CD4-positive, alpha-beta T cell (primary cell): ENCODE data around the gene STEAP1. TPM values are rescaled to one million over a fixed set of nuclear protein-coding genes. Genes with fewer than 3 reads are reported as not detected.
"Not testable (repeated sequence)": the region's sequence is repeated elsewhere in the genome, so short reads cannot be mapped to it uniquely, and the experiment has no call there.

ENCODE experiments used
- ATAC-seq: fragments of 200-7000 bp; cut with Tn5 transposase; one replicate; pipeline ENCODE4 v1.10.0; 2022; ENCODE audit warnings: mild to moderate bottlenecking; ENCODE audit not compliant: poor library complexity
- CTCF ChIA-PET: fragments of 350-600 bp; sonication (Branson Sonifier 250); formaldehyde crosslinking; loops from one replicate; lab custom pipeline; 2021; ENCODE audit warnings: antibody characterized with exemption, inconsistent platforms; lab: Charles Lee
- POLR2A ChIA-PET: fragments of 350-600 bp; sonication (Branson Sonifier 250); formaldehyde crosslinking; loops from one replicate; lab custom pipeline; 2021; ENCODE audit warnings: antibody characterized with exemption, inconsistent platforms; lab: Charles Lee
- DNase-seq, 14 experiments: peaks; one replicate each; pipeline ENCODE4 v3.0.0-alpha.2; 2013 to 2020; ENCODE audit warnings: mixed read lengths in 2 of 14
- H3K27ac ChIP-seq, 2 donors: one replicate each; pipeline versions ENCODE4 v1.5.1 to v1.7.0; 2013; ENCODE audit warnings: low read length in 2 of 2, low read depth in 1 of 2, mild to moderate bottlenecking in 1 of 2
- H3K27me3 ChIP-seq, 2 experiments: 1 replicate in 1 of 2; 2 replicates in 1 of 2; pipeline versions ENCODE4 v1.6.1 to v1.7.0; 2013; ENCODE audit warnings: low read length in 2 of 2, control low read depth in 1 of 2, mild to moderate bottlenecking in 1 of 2, moderate library complexity in 1 of 2; ENCODE audit not compliant: insufficient read depth in 2 of 2, control insufficient read depth in 1 of 2
- H3K36me3 ChIP-seq: one replicate; pipeline ENCODE4 v1.6.1; 2013; ENCODE audit warnings: low read length, control low read depth; ENCODE audit not compliant: insufficient read depth
- H3K4me1 ChIP-seq: one replicate; pipeline ENCODE4 v1.6.1; 2013; ENCODE audit warnings: low read length, control low read depth; ENCODE audit not compliant: insufficient read depth
- H3K4me3 ChIP-seq: one replicate; pipeline ENCODE4 v1.5.1; 2013; ENCODE audit warnings: mild to moderate bottlenecking, low read length, moderate library complexity
- H3K9me3 ChIP-seq, 2 experiments: 1 replicate in 1 of 2; 2 replicates in 1 of 2; pipeline versions ENCODE4 v1.6.1 to v1.7.0; 2013; ENCODE audit warnings: low read length in 2 of 2, mild to moderate bottlenecking in 2 of 2, control low read depth in 1 of 2, moderate library complexity in 1 of 2; ENCODE audit not compliant: control insufficient read depth in 1 of 2, insufficient read depth in 1 of 2
- H3K27ac Mint-ChIP-seq: one replicate; pipeline ENCODE4 v1.8.0; 2020; ENCODE audit warnings: mixed read lengths
- H3K27me3 Mint-ChIP-seq: one replicate; pipeline ENCODE4 v1.8.0; 2021; ENCODE audit warnings: mixed read lengths
- H3K36me3 Mint-ChIP-seq: one replicate; pipeline ENCODE4 v1.8.0; 2021; ENCODE audit warnings: low read depth, mixed read lengths
- H3K4me1 Mint-ChIP-seq: one replicate; pipeline ENCODE4 v1.8.0; 2021; ENCODE audit warnings: low read depth, mixed read lengths
- H3K4me3 Mint-ChIP-seq: one replicate; pipeline ENCODE4 v1.8.0; 2020; ENCODE audit warnings: mild to moderate bottlenecking, mixed read lengths
- H3K9me3 Mint-ChIP-seq: one replicate; pipeline ENCODE4 v1.8.0; 2020; ENCODE audit warnings: mixed read lengths
- CTCF ChIP-seq: fragments of 200-600 bp; IDR thresholded peaks from one replicate; pipeline ENCODE4 v1.8.0; 2022; ENCODE audit warnings: antibody characterized with exemption, mild to moderate bottlenecking
- intact Hi-C, 2 experiments: fragments of 100-400 bp; cut with DNase I in 1 of 2; cut with micrococcal nuclease in 1 of 2; formaldehyde crosslinking; loops; one replicate each; pipeline versions ENCODE4 v1.15.1 to v1.9.0; 2023 to 2025; cut with DNase I, micrococcal nuclease
- total RNA-seq, 174 experiments: library from RNA in 2 of 174; stranded (reverse) in 2 of 174; gene quantifications; one replicate each; pipeline ENCODE4 v1.2.3 and lab custom pipeline; 2021 to 2026

Gene STEAP1
- total RNA-seq, 2 experiments from 2014 or later: not detected

- intact Hi-C loops: no loop called here
These were observed 34.9 kb upstream of the STEAP1 start for GRCh38 chr7:90119178-90119971.

GRCh38 chr7:90120205-90120604, 34.1 kb upstream of the STEAP1 start:
- H3K36me3 ChIP-seq, H3K9me3 Mint-ChIP-seq, H3K4me3 Mint-ChIP-seq, intact Hi-C loops, DNase-seq, H3K36me3 Mint-ChIP-seq, H3K9me3 ChIP-seq, H3K27ac Mint-ChIP-seq, H3K4me1 Mint-ChIP-seq, CTCF ChIA-PET, ATAC-seq, H3K4me3 ChIP-seq, H3K27ac ChIP-seq, POLR2A ChIA-PET, H3K27me3 ChIP-seq, H3K4me1 ChIP-seq: not testable (repeated sequence)
- peaks cover 26% of the 10 kb centered on the region for H3K27me3 Mint-ChIP-seq

More at GRCh38 chr7:90119178-90119971, 34.9 kb upstream of the STEAP1 start:
- Histone ChIP-seq H3K27ac (no peak overlapping the region), H3K9me3 (no peaks in the 10 kb centered on the region), H3K4me3 (peak overlapping the region; percentile 31), H3K27me3 (peaks cover 4 to 9% of the 10 kb centered on the region in 2 experiments), H3K36me3 (no peaks in the 10 kb centered on the region), H3K4me1 (peaks cover 7% of the 10 kb centered on the region)
- Mint-ChIP-seq H3K9me3 (no peaks in the 10 kb centered on the region), H3K27me3 (peaks cover 26% of the 10 kb centered on the region), H3K4me1 (peaks cover 7% of the 10 kb centered on the region), H3K27ac (no peak overlapping the region), H3K36me3 (no peaks in the 10 kb centered on the region), H3K4me3 (peak overlapping the region; percentile 56)
- CTCF ChIA-PET: no interaction called here
- ATAC-seq (peak; percentile 44), DNase-seq (peak in 12 of 14 experiments; percentile 1 to 46 (median 22))
- no peak for TF ChIP-seq CTCF
- POLR2A ChIA-PET: no interaction called here

GRCh38 chr7:90131746-90132145, 22.5 kb upstream of the STEAP1 start:
- POLR2A ChIA-PET, DNase-seq, H3K27ac Mint-ChIP-seq, H3K4me3 Mint-ChIP-seq, H3K36me3 ChIP-seq, H3K4me1 ChIP-seq, H3K4me1 Mint-ChIP-seq, ATAC-seq, H3K27ac ChIP-seq, H3K36me3 Mint-ChIP-seq, H3K27me3 ChIP-seq, intact Hi-C loops, CTCF ChIA-PET, H3K4me3 ChIP-seq, H3K9me3 Mint-ChIP-seq, H3K9me3 ChIP-seq: not testable (repeated sequence)
- H3K27me3 Mint-ChIP-seq: peaks cover 11% of the 10 kb centered on the region

DNA sequence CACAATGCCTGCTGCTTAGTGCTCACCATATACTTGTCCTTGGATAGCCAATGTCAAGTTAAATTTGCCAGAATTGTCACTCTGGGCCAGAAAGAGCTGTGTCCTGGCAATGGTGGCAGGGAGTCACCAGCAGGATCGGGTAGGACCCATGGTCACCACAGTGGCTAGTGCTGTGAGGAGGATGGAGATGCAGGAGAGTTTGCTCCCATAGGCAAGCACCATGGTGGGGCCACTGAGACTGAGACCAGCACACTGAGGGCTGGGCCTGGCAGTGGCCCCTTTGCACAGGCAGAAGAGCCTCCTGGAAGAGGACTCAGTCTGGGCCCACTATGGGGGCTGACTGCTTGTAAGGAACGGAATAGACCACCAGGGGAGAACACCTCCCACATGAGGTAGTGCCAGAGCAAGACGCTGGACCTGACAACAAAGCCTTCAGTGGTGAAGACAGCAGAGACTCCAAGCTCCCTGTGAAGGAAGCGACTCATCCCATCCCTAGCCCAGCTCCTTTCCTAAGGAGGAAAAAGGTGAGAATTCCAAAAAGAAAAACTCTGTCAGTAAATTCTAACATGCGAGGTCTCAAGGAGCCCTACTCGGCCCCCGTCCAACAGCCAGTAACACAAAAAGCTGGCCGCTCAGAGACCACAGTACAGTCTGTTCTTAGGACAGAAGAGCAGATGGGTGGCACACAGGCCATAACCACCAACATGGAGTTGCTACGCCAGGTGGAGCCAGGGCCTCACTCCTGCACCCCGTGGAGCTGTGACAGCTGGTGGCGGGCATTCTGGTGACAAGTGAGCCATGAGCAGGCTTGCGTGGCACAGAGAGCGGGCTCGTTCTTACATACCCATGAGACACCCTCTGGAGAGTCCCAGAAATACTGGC, 6.9 kb upstream of the STEAP1 start:
- H3K4me1 Mint-ChIP-seq, H3K27ac Mint-ChIP-seq, intact Hi-C loops, H3K4me1 ChIP-seq, H3K27ac ChIP-seq, H3K9me3 Mint-ChIP-seq, H3K27me3 Mint-ChIP-seq, H3K36me3 ChIP-seq, DNase-seq, ATAC-seq, H3K4me3 Mint-ChIP-seq, H3K27me3 ChIP-seq, H3K4me3 ChIP-seq, H3K9me3 ChIP-seq, CTCF ChIA-PET, POLR2A ChIA-PET, H3K36me3 Mint-ChIP-seq: not testable (repeated sequence)
